Neural progenitor cell (in vitro differentiated cells): ENCODE results near the gene ARSD. TPM values are rescaled to one million over a fixed set of nuclear protein-coding genes. Genes with fewer than 3 reads are reported as not detected.
"Not testable (repeated sequence)": the region's sequence is repeated elsewhere in the genome, so short reads cannot be mapped to it uniquely, and the experiment has no call there.

ENCODE experiments used
- DNase-seq: peaks from one replicate; pipeline ENCODE4 v3.0.0-alpha.2; 2016; ENCODE audit warnings: low spot score
- H2AFZ ChIP-seq: fragments of 200-600 bp; sonication (generic); replicated peaks from 2 replicates; pipeline ENCODE4 v1.6.1; 2016; ENCODE audit warnings: antibody characterized with exemption
- H3F3A ChIP-seq: fragments of 200-600 bp; sonication (generic); 2 replicates; pipeline ENCODE4 v1.6.1; 2016; ENCODE audit warnings: antibody characterized with exemption, low read depth
- H3K27ac ChIP-seq: fragments of 200-600 bp; sonication (generic); 2 replicates; pipeline ENCODE4 v1.5.1; 2016; ENCODE audit warnings: mild to moderate bottlenecking
- H3K27me3 ChIP-seq: fragments of 200-600 bp; sonication (generic); 2 replicates; pipeline ENCODE4 v1.6.1; 2016; ENCODE audit warnings: mild to moderate bottlenecking, moderate library complexity
- H3K36me3 ChIP-seq: fragments of 200-600 bp; sonication (generic); 2 replicates; pipeline ENCODE4 v1.5.1; 2016
- H3K4me1 ChIP-seq: fragments of 200-600 bp; sonication (generic); 2 replicates; pipeline ENCODE4 v1.6.1; 2016; ENCODE audit warnings: mixed run types
- H3K4me2 ChIP-seq: fragments of 200-600 bp; sonication (generic); 2 replicates; pipeline ENCODE4 v1.6.1; 2016
- H3K4me3 ChIP-seq: fragments of 200-600 bp; sonication (generic); 2 replicates; pipeline ENCODE4 v1.5.1; 2016
- H3K79me2 ChIP-seq: fragments of 200-600 bp; sonication (generic); 2 replicates; pipeline ENCODE4 v1.6.1; 2016; ENCODE audit warnings: low read depth
- H3K9ac ChIP-seq: fragments of 200-600 bp; sonication (generic); 2 replicates; pipeline ENCODE4 v1.6.1; 2016
- H3K9me3 ChIP-seq: fragments of 200-600 bp; sonication (generic); 2 replicates; pipeline ENCODE4 v1.5.1; 2016; ENCODE audit warnings: low read depth
- H4K20me1 ChIP-seq: fragments of 200-600 bp; sonication (generic); 2 replicates; pipeline ENCODE4 v1.6.1; 2016; ENCODE audit warnings: low read depth
- H3K27ac Mint-ChIP-seq: 3 replicates; pipeline ENCODE4 v1.8.0; 2021; ENCODE audit warnings: mixed read lengths
- H3K27me3 Mint-ChIP-seq: 2 replicates; pipeline ENCODE4 v1.8.0; 2022; ENCODE audit warnings: low read depth, mild to moderate bottlenecking, inconsistent platforms, moderate library complexity, mixed read lengths; ENCODE audit not compliant: insufficient read depth
- H3K36me3 Mint-ChIP-seq: 3 replicates; pipeline ENCODE4 v1.8.0; 2021; ENCODE audit warnings: mixed read lengths
- H3K4me1 Mint-ChIP-seq: 3 replicates; pipeline ENCODE4 v1.8.0; 2021; ENCODE audit warnings: mixed read lengths
- H3K4me3 Mint-ChIP-seq: 3 replicates; pipeline ENCODE4 v1.8.0; 2021; ENCODE audit warnings: mild to moderate bottlenecking, moderate library complexity, mixed read lengths
- H3K9me3 Mint-ChIP-seq: 3 replicates; pipeline ENCODE4 v1.8.0; 2020; ENCODE audit warnings: mixed read lengths
- CTCF ChIP-seq: fragments of 200-600 bp; sonication (generic); IDR thresholded peaks from 2 replicates; pipeline ENCODE4 v1.5.1; 2017; ENCODE audit warnings: antibody characterized with exemption, mild to moderate bottlenecking
- EZH2 ChIP-seq: fragments of 200-600 bp; sonication (generic); IDR thresholded peaks from 2 replicates; pipeline ENCODE4 v1.6.1; 2017; ENCODE audit warnings: antibody characterized with exemption, mild to moderate bottlenecking, moderate library complexity
- EZH2phosphoT487 ChIP-seq: fragments of 200-600 bp; sonication (generic); IDR thresholded peaks from 2 replicates; pipeline ENCODE4 v1.6.1; 2017; ENCODE audit warnings: antibody characterized with exemption
- total RNA-seq: library from RNA; depleted of rRNA; stranded (reverse); fragments of >200 nt; gene quantifications from 2 replicates; pipeline ENCODE4 v1.2.3, GENCODE V29; 2015; ENCODE audit warnings: low replicate concordance

The ARSD gene
- total RNA-seq, 1 donor from 2014 or later = 4.3 TPM

DNA sequence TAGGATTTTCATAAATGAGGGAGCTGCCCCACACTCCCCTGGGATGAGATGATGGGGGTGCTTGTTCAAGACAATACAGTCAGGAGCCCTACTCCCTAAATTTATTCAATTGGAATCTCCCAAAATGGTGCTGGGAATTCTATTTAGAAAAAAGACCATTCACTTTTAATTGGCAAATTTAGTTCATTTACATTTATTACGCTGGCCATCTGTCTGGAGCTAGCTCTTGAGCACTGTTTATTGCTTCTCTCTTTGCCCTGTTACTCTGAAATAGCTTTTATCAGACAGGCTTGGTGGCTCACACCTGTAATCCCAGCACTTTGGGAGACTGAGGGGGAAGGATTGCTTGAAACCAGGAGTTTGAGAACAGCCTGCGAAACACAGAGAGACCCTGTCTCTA lies 2.0 kb upstream of the ARSD start:
- H3K27ac Mint-ChIP-seq = no peak overlapping the region
- Histone ChIP-seq H4K20me1 (no peaks in the 10 kb centered on the region), H3K4me2 (no peak overlapping the region), H3K9ac (no peak overlapping the region), H3K4me1 (peaks cover 11% of the 10 kb centered on the region), H3K27ac (no peak overlapping the region), H3K4me3 (no peak overlapping the region), H3K9me3 (no peaks in the 10 kb centered on the region), H2AFZ (no peak overlapping the region), H3K36me3 (no peaks in the 10 kb centered on the region), H3F3A (peaks cover 56% of the 10 kb centered on the region), H3K27me3 (no peaks in the 10 kb centered on the region), H3K79me2 (peaks cover 11% of the 10 kb centered on the region)
- no peak overlapping the region for H3K4me3 Mint-ChIP-seq
- no peak for DNase-seq
- H3K36me3 Mint-ChIP-seq = peaks cover 28% of the 10 kb centered on the region
- H3K27me3 Mint-ChIP-seq = peaks cover 10% of the 10 kb centered on the region
- peaks cover 22% of the 10 kb centered on the region for H3K9me3 Mint-ChIP-seq
- H3K4me1 Mint-ChIP-seq = peaks cover 18% of the 10 kb centered on the region
- no peak for TF ChIP-seq EZH2
- TF ChIP-seq CTCF = no peak
- TF ChIP-seq EZH2phosphoT487 = no peak

- TF ChIP-seq CTCF = no peak
- TF ChIP-seq EZH2 = no peak
- TF ChIP-seq EZH2phosphoT487 = no peak
- peak overlapping the region; percentile 87 for H3K4me2 ChIP-seq
- Mint-ChIP-seq H3K36me3 (peaks cover 25% of the 10 kb centered on the region), H3K9me3 (peaks cover 19% of the 10 kb centered on the region), H3K27me3 (peaks cover 10% of the 10 kb centered on the region), H3K4me1 (peaks cover 24% of the 10 kb centered on the region), H3K27ac (peak overlapping the region; percentile 88), H3K4me3 (peak overlapping the region; percentile 83)
- H3K27me3 ChIP-seq = no peaks in the 10 kb centered on the region
- peaks cover 20% of the 10 kb centered on the region for H3K4me1 ChIP-seq
- peak overlapping the region; percentile 29 for H2AFZ ChIP-seq
- H3F3A ChIP-seq = peaks cover 68% of the 10 kb centered on the region
- H3K4me3 ChIP-seq = peak overlapping the region; percentile 89
- no peak overlapping the region for H3K9ac ChIP-seq
- no peaks in the 10 kb centered on the region for H3K36me3 ChIP-seq
- DNase-seq = no peak
- no peaks in the 10 kb centered on the region for H3K9me3 ChIP-seq
- H4K20me1 ChIP-seq = no peaks in the 10 kb centered on the region
- peaks cover 11% of the 10 kb centered on the region for H3K79me2 ChIP-seq
- H3K27ac ChIP-seq = peak overlapping the region; percentile 94
Observed at GRCh38 chrX:2928191-2928582, 952 bp downstream of the ARSD start.

DNA sequence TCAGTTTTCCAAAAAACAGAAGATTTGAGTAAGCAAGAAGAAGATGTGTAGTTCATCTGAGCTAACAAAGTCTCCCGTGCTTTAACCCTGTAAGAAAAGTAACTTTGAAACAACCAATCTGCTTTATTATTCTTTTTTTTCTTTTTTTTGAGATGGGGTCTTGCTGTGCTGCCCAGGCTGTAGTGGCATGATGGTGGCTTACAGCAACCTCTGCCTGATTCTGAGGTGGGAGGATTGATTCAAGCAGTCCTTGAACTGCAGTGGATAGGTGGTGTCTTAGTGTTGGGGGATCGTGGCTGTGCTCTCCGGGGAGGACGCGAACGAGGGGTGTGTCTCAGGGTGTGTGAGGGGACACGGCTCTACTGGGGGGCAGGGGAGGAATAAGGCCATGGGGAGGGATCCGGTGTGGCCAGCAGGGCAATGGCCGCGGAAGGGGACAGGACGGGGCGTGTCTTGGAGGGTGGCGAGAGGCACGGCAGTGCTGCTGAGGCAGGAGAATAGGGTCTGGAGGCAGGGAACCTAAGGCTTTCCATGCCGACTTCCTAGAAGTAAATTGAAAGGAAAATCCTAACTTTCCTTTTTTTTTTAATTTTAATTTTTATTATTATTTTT lies 2.4 kb downstream of the ARSD start:
- H3K36me3 Mint-ChIP-seq = peaks cover 22% of the 10 kb centered on the region
- H3K27ac ChIP-seq = peak overlapping the region; percentile 84
- no peak for TF ChIP-seq EZH2phosphoT487
- TF ChIP-seq CTCF = no peak
- TF ChIP-seq EZH2 = no peak
- H3K4me1 Mint-ChIP-seq = peaks cover 24% of the 10 kb centered on the region
- peak overlapping the region; percentile 55 for H3K4me2 ChIP-seq
- H3K27me3 Mint-ChIP-seq = peaks cover 10% of the 10 kb centered on the region
- no peaks in the 10 kb centered on the region for H4K20me1 ChIP-seq
- peaks cover 20% of the 10 kb centered on the region for H3K4me1 ChIP-seq
- H3F3A ChIP-seq = peaks cover 67% of the 10 kb centered on the region
- no peak overlapping the region for H3K9ac ChIP-seq
- peak overlapping the region; percentile 79 for H3K27ac Mint-ChIP-seq
- no peaks in the 10 kb centered on the region for H3K36me3 ChIP-seq
- peaks cover 11% of the 10 kb centered on the region for H3K79me2 ChIP-seq
- no peaks in the 10 kb centered on the region for H3K9me3 ChIP-seq
- DNase-seq = no peak
- H3K4me3 ChIP-seq = no peak overlapping the region
- H3K4me3 Mint-ChIP-seq = peak overlapping the region; percentile 71
- H3K27me3 ChIP-seq = no peaks in the 10 kb centered on the region
- no peak overlapping the region for H2AFZ ChIP-seq
- peaks cover 14% of the 10 kb centered on the region for H3K9me3 Mint-ChIP-seq

DNA sequence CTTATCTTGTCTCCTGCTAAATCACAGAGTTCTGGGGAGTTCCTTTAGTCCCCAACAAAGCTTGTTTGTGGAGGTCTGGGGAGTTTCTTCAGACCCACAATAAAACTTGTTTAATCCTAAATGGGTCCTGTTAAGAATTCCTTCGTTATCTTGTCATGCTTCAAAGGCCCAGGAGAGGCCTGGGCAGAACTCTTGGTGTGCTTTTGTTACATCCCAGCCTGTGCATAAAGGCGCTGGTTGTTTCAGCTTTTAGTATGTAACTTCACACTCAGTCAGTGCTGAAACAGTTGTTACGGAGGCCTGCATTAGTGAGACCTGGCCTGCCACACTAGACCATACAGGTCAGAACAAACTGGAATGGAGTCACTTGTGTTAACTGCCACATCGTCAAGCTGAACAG lies 2.9 kb downstream of the ARSD start:
- Histone ChIP-seq H3K27ac (peak overlapping the region; percentile 84), H3K4me1 (peaks cover 20% of the 10 kb centered on the region), H3F3A (peaks cover 62% of the 10 kb centered on the region), H3K79me2 (peaks cover 11% of the 10 kb centered on the region), H3K4me2 (peak overlapping the region; percentile 55)
- not testable (repeated sequence) for H3K27ac Mint-ChIP-seq, H3K4me3 ChIP-seq, H2AFZ ChIP-seq, H3K27me3 ChIP-seq, H3K27me3 Mint-ChIP-seq, H3K9ac ChIP-seq, H3K4me3 Mint-ChIP-seq, H3K9me3 ChIP-seq, H4K20me1 ChIP-seq, H3K36me3 ChIP-seq
- Mint-ChIP-seq H3K9me3 (peaks cover 11% of the 10 kb centered on the region), H3K4me1 (peaks cover 24% of the 10 kb centered on the region), H3K36me3 (peaks cover 21% of the 10 kb centered on the region)
- DNase-seq = peak; percentile 48
